ENCODE data around the gene NFYB.
"Not testable (repeated sequence)": the region's sequence is repeated elsewhere in the genome, so short reads cannot be mapped to it uniquely, and the experiment has no call there.

NFYB gene

DNA sequence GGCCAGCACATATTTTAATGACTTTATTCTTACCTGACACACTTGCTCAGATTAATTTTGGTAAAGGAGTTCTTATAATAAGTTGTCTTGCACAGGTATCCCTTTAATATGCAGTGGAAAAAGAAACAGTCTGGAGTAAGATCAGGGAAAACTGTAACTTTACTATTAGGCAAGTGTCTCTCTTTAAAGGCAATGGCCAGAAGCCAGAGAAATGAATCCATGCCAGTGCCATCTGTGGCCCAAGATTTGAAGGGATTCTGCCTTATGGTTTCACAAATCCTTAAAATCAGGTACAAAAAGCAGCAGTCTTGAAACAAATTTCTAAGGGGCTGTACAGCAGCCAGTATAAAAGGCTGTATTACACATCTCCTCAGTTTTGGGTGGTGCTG lies 22.4 kb downstream of the NFYB start:
- Histone ChIP-seq H3K4me3 (replicated peaks; ENCODE audit: insufficient read depth, low read length) (no peak overlapping the region), H3K27me3 (ENCODE audit: insufficient read depth, poor library complexity, severe bottlenecking) (no peaks in the 10 kb centered on the region), H3K27ac (replicated peaks) (no peak overlapping the region)
- TF ChIP-seq POLR2AphosphoS5 (IDR thresholded peaks at IDR 0.05; ENCODE audit: low read depth) (no peak), SPI1 (IDR thresholded peaks at IDR 0.05; ENCODE audit: borderline replicate concordance, low read depth) (no peak), GABPA (IDR thresholded peaks at IDR 0.05; ENCODE audit: low read depth) (no peak)
- TF ChIP-seq, protein P1, sequence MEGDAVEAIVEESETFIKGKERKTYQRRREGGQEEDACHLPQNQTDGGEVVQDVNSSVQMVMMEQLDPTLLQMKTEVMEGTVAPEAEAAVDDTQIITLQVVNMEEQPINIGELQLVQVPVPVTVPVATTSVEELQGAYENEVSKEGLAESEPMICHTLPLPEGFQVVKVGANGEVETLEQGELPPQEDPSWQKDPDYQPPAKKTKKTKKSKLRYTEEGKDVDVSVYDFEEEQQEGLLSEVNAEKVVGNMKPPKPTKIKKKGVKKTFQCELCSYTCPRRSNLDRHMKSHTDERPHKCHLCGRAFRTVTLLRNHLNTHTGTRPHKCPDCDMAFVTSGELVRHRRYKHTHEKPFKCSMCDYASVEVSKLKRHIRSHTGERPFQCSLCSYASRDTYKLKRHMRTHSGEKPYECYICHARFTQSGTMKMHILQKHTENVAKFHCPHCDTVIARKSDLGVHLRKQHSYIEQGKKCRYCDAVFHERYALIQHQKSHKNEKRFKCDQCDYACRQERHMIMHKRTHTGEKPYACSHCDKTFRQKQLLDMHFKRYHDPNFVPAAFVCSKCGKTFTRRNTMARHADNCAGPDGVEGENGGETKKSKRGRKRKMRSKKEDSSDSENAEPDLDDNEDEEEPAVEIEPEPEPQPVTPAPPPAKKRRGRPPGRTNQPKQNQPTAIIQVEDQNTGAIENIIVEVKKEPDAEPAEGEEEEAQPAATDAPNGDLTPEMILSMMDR (IDR thresholded peaks at IDR 0.05; ENCODE audit: insufficient read depth, low read length): no peak
- TF ChIP-seq, protein P2, sequence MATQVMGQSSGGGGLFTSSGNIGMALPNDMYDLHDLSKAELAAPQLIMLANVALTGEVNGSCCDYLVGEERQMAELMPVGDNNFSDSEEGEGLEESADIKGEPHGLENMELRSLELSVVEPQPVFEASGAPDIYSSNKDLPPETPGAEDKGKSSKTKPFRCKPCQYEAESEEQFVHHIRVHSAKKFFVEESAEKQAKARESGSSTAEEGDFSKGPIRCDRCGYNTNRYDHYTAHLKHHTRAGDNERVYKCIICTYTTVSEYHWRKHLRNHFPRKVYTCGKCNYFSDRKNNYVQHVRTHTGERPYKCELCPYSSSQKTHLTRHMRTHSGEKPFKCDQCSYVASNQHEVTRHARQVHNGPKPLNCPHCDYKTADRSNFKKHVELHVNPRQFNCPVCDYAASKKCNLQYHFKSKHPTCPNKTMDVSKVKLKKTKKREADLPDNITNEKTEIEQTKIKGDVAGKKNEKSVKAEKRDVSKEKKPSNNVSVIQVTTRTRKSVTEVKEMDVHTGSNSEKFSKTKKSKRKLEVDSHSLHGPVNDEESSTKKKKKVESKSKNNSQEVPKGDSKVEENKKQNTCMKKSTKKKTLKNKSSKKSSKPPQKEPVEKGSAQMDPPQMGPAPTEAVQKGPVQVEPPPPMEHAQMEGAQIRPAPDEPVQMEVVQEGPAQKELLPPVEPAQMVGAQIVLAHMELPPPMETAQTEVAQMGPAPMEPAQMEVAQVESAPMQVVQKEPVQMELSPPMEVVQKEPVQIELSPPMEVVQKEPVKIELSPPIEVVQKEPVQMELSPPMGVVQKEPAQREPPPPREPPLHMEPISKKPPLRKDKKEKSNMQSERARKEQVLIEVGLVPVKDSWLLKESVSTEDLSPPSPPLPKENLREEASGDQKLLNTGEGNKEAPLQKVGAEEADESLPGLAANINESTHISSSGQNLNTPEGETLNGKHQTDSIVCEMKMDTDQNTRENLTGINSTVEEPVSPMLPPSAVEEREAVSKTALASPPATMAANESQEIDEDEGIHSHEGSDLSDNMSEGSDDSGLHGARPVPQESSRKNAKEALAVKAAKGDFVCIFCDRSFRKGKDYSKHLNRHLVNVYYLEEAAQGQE (IDR thresholded peaks at IDR 0.05; ENCODE audit: insufficient replicate concordance, low read depth): no peak
- DNase-seq (ENCODE audit: low read depth in 1 of 2, low spot score in 1 of 2): no peak

DNA sequence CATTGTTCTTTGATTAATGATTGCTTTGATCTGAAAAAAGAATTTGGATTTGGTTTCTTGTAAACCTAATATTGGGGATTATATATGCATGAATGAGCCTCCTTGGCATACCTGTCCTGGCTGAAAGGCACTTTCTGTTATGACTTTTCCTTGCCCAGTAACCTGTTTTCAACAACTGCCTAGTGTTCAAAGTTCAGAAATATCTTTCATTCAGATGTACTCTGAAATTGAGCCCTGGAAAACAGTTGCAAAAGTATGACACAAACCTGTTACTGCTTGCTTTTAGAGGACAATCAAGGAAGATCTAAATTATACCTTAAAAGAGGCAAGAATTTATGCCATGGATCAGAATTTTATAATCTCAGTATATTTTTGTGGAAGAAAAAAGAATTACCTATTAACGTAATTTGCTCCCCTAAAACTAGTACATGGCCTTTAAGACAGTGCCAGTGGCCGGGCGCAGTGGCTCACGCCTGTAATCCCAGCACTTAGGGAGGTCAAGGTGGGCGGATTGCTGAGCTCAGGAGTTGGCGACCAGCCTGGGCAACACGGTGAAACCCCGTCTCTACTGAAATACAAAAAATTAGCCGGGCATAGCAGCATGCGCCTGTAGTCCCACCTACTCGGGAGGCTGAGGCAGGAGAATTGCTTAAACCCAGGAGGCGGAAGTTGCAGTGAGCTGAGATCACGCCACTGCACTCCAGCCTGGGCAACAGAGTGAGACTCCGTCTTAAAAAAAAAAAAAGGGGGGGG lies 23.0 kb downstream of the NFYB start:
- not testable (repeated sequence) for DNase-seq (ENCODE audit: low read depth in 1 of 2, low spot score in 1 of 2); H3K27me3 ChIP-seq (ENCODE audit: insufficient read depth, poor library complexity, severe bottlenecking); H3K27ac ChIP-seq (replicated peaks); H3K4me3 ChIP-seq (replicated peaks; ENCODE audit: insufficient read depth, low read length)

DNA sequence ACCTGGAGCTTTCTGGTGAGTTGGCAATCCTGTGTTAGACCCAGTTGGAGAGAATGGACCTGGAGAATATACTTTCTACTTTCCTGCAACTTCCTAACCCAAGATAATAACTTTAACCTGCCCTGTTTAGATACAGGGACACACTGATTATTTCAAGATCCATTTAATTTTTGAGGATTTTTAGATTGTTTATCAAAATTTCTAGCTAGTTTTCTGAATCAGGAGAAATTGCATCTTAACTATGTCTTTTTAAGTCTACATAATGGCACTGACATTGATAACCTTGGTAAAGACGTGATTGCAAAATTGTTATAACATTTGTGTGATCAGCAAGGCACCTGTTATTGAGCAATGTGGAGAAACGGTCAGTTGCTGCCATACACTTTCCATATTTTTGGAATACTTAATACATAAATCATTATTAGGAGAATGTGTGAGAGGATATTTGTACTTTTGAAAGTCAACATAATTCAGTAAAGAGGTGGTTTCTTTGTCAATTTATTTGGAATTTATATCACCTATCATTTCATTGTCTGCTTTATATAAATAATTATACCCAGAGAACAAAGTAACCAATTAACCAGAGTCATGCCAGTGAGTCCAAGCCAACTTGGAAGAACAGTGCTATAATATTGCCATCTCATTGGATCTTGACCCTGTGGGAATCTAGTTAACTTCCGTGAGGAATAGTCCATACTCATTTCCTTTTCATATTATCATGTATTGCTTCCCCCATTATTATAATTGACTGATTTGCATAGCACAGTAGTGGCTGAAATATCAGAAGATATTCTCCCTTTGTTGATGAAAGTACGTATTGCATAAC lies 28.4 kb downstream of the NFYB start:
- no peak for DNase-seq (ENCODE audit: low read depth in 1 of 2, low spot score in 1 of 2)
- Histone ChIP-seq H3K4me3 (replicated peaks; ENCODE audit: insufficient read depth, low read length) (no peak overlapping the region), H3K27me3 (ENCODE audit: insufficient read depth, poor library complexity, severe bottlenecking) (no peaks in the 10 kb centered on the region), H3K27ac (replicated peaks) (no peak overlapping the region)
- TF ChIP-seq, protein P2 (IDR thresholded peaks at IDR 0.05; ENCODE audit: insufficient replicate concordance, low read depth): no peak
- TF ChIP-seq GABPA (IDR thresholded peaks at IDR 0.05; ENCODE audit: low read depth) (no peak), POLR2AphosphoS5 (IDR thresholded peaks at IDR 0.05; ENCODE audit: low read depth) (no peak), SPI1 (IDR thresholded peaks at IDR 0.05; ENCODE audit: borderline replicate concordance, low read depth) (no peak)
- TF ChIP-seq, protein P1 (IDR thresholded peaks at IDR 0.05; ENCODE audit: insufficient read depth, low read length): no peak

DNA sequence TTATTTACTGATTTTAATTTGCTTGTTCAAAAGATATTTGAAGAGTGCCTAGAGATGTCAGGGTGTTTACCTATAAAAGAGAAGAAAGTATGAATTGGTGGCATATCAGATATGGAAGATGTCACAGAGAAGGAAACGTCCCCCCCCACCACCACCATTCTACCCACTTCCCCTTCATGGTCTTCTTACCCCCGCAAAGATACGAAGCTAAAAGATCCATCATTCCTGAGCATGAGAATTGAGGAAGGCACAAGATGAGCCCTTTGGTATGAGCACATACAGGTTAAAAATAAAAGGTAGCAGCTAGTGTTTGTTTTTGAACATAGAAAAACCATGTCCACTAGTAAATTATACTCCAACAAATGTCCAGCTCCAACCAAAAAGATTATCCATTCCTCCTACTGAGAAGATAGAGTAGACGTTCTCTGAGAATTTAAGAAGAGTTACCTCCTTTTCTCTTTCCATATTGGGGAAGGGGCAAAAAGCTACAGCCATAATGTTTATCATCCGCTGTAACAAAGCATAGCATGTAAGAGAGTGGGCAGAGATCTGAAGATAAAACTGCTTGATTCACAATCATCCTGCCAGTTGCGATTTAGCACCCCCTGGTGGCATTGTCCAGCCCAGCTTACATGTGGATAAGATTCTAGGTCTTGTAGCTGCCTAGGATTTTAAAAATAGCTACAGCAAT lies 29.1 kb downstream of the NFYB start:
- TF ChIP-seq, protein P2 (IDR thresholded peaks at IDR 0.05; ENCODE audit: insufficient replicate concordance, low read depth): no peak
- TF ChIP-seq, protein P1 (IDR thresholded peaks at IDR 0.05; ENCODE audit: insufficient read depth, low read length): peak; percentile 98
- TF ChIP-seq SPI1 (IDR thresholded peaks at IDR 0.05; ENCODE audit: borderline replicate concordance, low read depth) (peak; percentile 72), POLR2AphosphoS5 (IDR thresholded peaks at IDR 0.05; ENCODE audit: low read depth) (no peak)
- peak; percentile 43 to 84 for DNase-seq (ENCODE audit: low read depth in 1 of 2, low spot score in 1 of 2)
- Histone ChIP-seq H3K27ac (replicated peaks) (no peak overlapping the region), H3K4me3 (replicated peaks; ENCODE audit: insufficient read depth, low read length) (no peak overlapping the region), H3K27me3 (ENCODE audit: insufficient read depth, poor library complexity, severe bottlenecking) (no peaks in the 10 kb centered on the region)

Data from HL-60 (cell line).